H1 (cell line): Measurements from ENCODE around the gene MAP7D1. TPM values are rescaled to one million over a fixed set of nuclear protein-coding genes. Genes with fewer than 3 reads are reported as not detected.

Experiments used
- CTBP2 ChIP-seq: IDR thresholded peaks from 2 replicates; pipeline ENCODE4 v1.7.0; 2011; ENCODE audit warnings: borderline replicate concordance, mild to moderate bottlenecking, moderate library complexity, mixed read lengths, low read length; ENCODE audit not compliant: insufficient read depth, insufficient read length
- HDAC6 ChIP-seq: IDR thresholded peaks from one replicate; pipeline ENCODE4 v1.7.1; 2012; ENCODE audit warnings: low read depth, mild to moderate bottlenecking, inconsistent platforms, low read length, moderate library complexity
- MAFK ChIP-seq: IDR thresholded peaks from 2 replicates; pipeline ENCODE4 v1.6.1; 2012; ENCODE audit warnings: low read depth, mild to moderate bottlenecking, improper control_type of control experiment, low read length
- MAX ChIP-seq: IDR thresholded peaks from 2 replicates; pipeline ENCODE4 v1.6.1; 2012; ENCODE audit warnings: inconsistent platforms
- PHF8 ChIP-seq: fragments of 200-600 bp; sonication (generic); conservative IDR thresholded peaks from 2 replicates; pipeline ENCODE4 v1.7.1; 2012; ENCODE audit warnings: low read depth, mild to moderate bottlenecking, inconsistent platforms, low read length, moderate library complexity
- SP1 ChIP-seq: IDR thresholded peaks from 2 replicates; pipeline ENCODE4 v1.6.1; 2011; ENCODE audit warnings: low read depth, low read length
- polyA plus RNA-seq, 7 experiments: library from polyadenylated mRNA; depleted of rRNA in 3 of 7; stranded (reverse) in 5 of 7; unstranded in 2 of 7; fragments of >200 nt in 5 of 7; fragments of 200-250 nt in 2 of 7; gene quantifications; 1 replicate in 5 of 7; 2 replicates in 1 of 7; 4 replicates in 1 of 7; pipeline versions ENCODE4 v1.2.1 to v1.2.3, GENCODE V29; 2011 to 2013; ENCODE audit warnings: missing spikeins in 2 of 7, mixed read lengths in 2 of 7
- total RNA-seq: library from RNA; stranded (reverse); fragmentation: NEBNext Ultra II Directional; extraction: Animal tissue kit (Norgen Biotek cat#: 25700); gene quantifications from 2 replicates; pipeline ENCODE4 v1.2.1, GENCODE V29; 2021
- TF ChIP-seq, protein P1 (sequence below): fragments of 300-600 bp; sonication (generic); IDR thresholded peaks from 2 replicates; pipeline ENCODE4 v1.7.1; 2012; ENCODE audit warnings: low read length, moderate library complexity, mild to moderate bottlenecking, inconsistent platforms; ENCODE audit not compliant: insufficient replicate concordance
- TF ChIP-seq, protein P2 (sequence below): IDR thresholded peaks from 2 replicates; pipeline ENCODE4 v1.6.1; 2012; ENCODE audit warnings: low read length, inconsistent platforms

MAP7D1 gene
- total and polyA plus RNA-seq, 2 of the 8 experiments (the other 6 are each of a cell fraction or from before 2014, with no cell fraction given), result 18.2 to 52.4 TPM

DNA sequence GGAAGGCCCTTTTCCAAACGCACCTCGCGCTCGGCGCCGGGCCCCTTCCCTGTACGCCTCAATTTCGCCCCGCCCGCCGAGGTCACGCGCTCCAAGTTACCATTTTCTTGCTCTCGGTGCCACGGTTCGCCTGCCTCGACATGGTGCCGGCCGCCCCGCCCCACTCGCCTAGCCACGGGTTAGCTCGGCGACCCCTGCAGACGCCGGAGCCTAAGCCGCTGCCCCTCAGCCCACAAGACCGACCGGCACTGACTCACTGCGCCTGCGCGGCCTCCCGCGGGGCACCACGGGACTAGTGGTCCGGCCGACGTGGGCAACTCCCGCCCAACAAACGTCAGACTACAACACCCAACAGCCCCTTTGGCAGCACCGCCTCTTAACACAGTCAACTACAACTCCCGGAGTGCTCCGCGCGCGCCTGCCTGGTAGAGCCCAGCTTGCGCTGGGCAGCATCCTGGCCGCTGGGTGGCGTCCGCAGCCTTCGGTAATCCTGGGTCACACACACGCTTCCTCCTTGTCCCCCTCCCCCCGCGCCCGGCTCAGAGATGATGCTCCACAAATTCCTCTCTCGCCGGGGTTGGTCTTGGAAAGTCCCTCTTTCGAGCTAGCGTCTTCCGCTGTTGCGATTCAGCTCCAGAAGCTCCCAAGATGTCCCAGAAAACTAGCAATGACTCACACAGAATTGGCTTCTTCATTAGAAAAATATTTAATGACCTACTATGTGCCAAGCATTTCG lies 6.6 kb upstream of the MAP7D1 start, which contains the start of gene TRAPPC3 (continued):
- TF ChIP-seq, protein P1, sequence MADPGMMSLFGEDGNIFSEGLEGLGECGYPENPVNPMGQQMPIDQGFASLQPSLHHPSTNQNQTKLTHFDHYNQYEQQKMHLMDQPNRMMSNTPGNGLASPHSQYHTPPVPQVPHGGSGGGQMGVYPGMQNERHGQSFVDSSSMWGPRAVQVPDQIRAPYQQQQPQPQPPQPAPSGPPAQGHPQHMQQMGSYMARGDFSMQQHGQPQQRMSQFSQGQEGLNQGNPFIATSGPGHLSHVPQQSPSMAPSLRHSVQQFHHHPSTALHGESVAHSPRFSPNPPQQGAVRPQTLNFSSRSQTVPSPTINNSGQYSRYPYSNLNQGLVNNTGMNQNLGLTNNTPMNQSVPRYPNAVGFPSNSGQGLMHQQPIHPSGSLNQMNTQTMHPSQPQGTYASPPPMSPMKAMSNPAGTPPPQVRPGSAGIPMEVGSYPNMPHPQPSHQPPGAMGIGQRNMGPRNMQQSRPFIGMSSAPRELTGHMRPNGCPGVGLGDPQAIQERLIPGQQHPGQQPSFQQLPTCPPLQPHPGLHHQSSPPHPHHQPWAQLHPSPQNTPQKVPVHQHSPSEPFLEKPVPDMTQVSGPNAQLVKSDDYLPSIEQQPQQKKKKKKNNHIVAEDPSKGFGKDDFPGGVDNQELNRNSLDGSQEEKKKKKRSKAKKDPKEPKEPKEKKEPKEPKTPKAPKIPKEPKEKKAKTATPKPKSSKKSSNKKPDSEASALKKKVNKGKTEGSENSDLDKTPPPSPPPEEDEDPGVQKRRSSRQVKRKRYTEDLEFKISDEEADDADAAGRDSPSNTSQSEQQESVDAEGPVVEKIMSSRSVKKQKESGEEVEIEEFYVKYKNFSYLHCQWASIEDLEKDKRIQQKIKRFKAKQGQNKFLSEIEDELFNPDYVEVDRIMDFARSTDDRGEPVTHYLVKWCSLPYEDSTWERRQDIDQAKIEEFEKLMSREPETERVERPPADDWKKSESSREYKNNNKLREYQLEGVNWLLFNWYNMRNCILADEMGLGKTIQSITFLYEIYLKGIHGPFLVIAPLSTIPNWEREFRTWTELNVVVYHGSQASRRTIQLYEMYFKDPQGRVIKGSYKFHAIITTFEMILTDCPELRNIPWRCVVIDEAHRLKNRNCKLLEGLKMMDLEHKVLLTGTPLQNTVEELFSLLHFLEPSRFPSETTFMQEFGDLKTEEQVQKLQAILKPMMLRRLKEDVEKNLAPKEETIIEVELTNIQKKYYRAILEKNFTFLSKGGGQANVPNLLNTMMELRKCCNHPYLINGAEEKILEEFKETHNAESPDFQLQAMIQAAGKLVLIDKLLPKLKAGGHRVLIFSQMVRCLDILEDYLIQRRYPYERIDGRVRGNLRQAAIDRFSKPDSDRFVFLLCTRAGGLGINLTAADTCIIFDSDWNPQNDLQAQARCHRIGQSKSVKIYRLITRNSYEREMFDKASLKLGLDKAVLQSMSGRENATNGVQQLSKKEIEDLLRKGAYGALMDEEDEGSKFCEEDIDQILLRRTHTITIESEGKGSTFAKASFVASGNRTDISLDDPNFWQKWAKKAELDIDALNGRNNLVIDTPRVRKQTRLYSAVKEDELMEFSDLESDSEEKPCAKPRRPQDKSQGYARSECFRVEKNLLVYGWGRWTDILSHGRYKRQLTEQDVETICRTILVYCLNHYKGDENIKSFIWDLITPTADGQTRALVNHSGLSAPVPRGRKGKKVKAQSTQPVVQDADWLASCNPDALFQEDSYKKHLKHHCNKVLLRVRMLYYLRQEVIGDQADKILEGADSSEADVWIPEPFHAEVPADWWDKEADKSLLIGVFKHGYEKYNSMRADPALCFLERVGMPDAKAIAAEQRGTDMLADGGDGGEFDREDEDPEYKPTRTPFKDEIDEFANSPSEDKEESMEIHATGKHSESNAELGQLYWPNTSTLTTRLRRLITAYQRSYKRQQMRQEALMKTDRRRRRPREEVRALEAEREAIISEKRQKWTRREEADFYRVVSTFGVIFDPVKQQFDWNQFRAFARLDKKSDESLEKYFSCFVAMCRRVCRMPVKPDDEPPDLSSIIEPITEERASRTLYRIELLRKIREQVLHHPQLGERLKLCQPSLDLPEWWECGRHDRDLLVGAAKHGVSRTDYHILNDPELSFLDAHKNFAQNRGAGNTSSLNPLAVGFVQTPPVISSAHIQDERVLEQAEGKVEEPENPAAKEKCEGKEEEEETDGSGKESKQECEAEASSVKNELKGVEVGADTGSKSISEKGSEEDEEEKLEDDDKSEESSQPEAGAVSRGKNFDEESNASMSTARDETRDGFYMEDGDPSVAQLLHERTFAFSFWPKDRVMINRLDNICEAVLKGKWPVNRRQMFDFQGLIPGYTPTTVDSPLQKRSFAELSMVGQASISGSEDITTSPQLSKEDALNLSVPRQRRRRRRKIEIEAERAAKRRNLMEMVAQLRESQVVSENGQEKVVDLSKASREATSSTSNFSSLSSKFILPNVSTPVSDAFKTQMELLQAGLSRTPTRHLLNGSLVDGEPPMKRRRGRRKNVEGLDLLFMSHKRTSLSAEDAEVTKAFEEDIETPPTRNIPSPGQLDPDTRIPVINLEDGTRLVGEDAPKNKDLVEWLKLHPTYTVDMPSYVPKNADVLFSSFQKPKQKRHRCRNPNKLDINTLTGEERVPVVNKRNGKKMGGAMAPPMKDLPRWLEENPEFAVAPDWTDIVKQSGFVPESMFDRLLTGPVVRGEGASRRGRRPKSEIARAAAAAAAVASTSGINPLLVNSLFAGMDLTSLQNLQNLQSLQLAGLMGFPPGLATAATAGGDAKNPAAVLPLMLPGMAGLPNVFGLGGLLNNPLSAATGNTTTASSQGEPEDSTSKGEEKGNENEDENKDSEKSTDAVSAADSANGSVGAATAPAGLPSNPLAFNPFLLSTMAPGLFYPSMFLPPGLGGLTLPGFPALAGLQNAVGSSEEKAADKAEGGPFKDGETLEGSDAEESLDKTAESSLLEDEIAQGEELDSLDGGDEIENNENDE, result no peak
- TF ChIP-seq CTBP2 (no peak), HDAC6 (no peak), SP1 (peak; percentile 83; the same call in 1 of the 2 replicates), MAFK (no peak), PHF8 (no peak; the same call in 1 of the 2 replicates), MAX (peak; percentile 62)
- TF ChIP-seq, protein P2, sequence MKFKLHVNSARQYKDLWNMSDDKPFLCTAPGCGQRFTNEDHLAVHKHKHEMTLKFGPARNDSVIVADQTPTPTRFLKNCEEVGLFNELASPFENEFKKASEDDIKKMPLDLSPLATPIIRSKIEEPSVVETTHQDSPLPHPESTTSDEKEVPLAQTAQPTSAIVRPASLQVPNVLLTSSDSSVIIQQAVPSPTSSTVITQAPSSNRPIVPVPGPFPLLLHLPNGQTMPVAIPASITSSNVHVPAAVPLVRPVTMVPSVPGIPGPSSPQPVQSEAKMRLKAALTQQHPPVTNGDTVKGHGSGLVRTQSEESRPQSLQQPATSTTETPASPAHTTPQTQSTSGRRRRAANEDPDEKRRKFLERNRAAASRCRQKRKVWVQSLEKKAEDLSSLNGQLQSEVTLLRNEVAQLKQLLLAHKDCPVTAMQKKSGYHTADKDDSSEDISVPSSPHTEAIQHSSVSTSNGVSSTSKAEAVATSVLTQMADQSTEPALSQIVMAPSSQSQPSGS, result peak; percentile 32; the same call in 1 of the 2 replicates
